ENCODE results near the gene ZDHHC16. TPM values are rescaled to one million over a fixed set of nuclear protein-coding genes. Genes with fewer than 3 reads are reported as not detected.
A peak's percentile ranks its signal among the peaks of the same experiment; 100 is the strongest.

Gene ZDHHC16
- total and polyA plus RNA-seq, 10 donors: 14.0 to 26.1 (median 24.9) TPM

GRCh38 chr10:97445357-97445721, 636 bp upstream of the ZDHHC16 start:
- intact Hi-C loops (cut with DNase I; ENCODE audit: low total_unique reads): no loop called here
- DNase-seq: no peak
- Histone ChIP-seq H3K36me3 (peaks cover 3 to 38% (median 21%) of the 10 kb centered on the region in 6 donors), H3K9me3 (no peaks in the 10 kb centered on the region), H3K27ac (peak overlapping the region in 7 of 8 donors; percentile 58 to 88 (median 82)), H3K4me1 (peaks cover 19 to 71% (median 39%) of the 10 kb centered on the region in 6 donors), H3K4me3 (peak overlapping the region; percentile 49 to 100 (median 96)), H3K27me3 (replicated peaks in 1 of 7) (no peaks in the 10 kb centered on the region)
- TF ChIP-seq POLR2A (IDR thresholded peaks at IDR 0.05): no peak
- TF ChIP-seq POLR2AphosphoS5 (IDR thresholded peaks at IDR 0.05): no peak
- TF ChIP-seq CTCF (IDR thresholded peaks at IDR 0.05 in 8 of 11, conservative IDR thresholded peaks at IDR 0.05 in 3 of 11): no peak
- WGBS, 5 donors: 1 to 4% (median 3%) methylated on average over 12 to 13 of the region's 13 CpGs

DNA sequence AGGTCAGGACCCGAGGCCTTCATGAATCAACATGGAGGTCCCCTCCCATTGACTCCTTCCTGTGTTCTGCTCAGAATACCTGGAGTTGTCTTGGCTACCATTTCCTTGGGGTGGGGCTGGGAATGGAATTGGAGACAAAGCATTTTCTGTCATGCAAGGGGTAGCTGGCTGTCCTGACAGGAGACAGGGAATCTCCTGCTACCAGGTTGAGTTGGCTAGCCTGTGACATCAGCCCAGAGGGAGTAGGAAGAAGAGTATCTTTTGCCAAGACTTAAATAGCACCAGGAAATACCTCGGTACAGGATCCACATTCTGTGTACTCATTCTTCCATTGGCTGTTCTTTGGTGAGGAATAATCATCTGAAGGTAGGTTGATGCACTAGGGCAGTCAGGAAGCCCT, 4.9 kb downstream of the ZDHHC16 start:
- WGBS, 5 donors: 68 to 79% (median 74%) methylated on average over 2 of the region's 2 CpGs
- TF ChIP-seq POLR2A (IDR thresholded peaks at IDR 0.05): no peak
- TF ChIP-seq CTCF (IDR thresholded peaks at IDR 0.05 in 8 of 11, conservative IDR thresholded peaks at IDR 0.05 in 3 of 11): no peak
- TF ChIP-seq POLR2AphosphoS5 (IDR thresholded peaks at IDR 0.05): no peak
- Histone ChIP-seq H3K4me3 (no peak overlapping the region), H3K9me3 (no peaks in the 10 kb centered on the region), H3K27me3 (replicated peaks in 1 of 7) (no peaks in the 10 kb centered on the region), H3K4me1 (peaks cover 12 to 50% (median 27%) of the 10 kb centered on the region in 6 donors), H3K27ac (no peak overlapping the region), H3K36me3 (peaks cover 0 to 54% (median 28%) of the 10 kb centered on the region in 6 donors)
- DNase-seq: no peak
- intact Hi-C loops (cut with DNase I; ENCODE audit: low total_unique reads): no loop called here

- intact Hi-C loops (cut with DNase I; ENCODE audit: low total_unique reads): no loop called here
- Histone ChIP-seq H3K4me3 (no peak overlapping the region), H3K27ac (no peak overlapping the region), H3K27me3 (replicated peaks in 1 of 7) (no peaks in the 10 kb centered on the region), H3K4me1 (peaks cover 10 to 45% (median 22%) of the 10 kb centered on the region in 6 donors), H3K36me3 (peaks cover 0 to 62% (median 33%) of the 10 kb centered on the region in 6 donors), H3K9me3 (no peaks in the 10 kb centered on the region)
- no peak for DNase-seq
- 95 to 99% (median 98%) methylated on average over 10 to 17 of the region's 17 CpGs for WGBS, 5 donors
- TF ChIP-seq POLR2AphosphoS5 (IDR thresholded peaks at IDR 0.05): peak in 1 of 3 donors; percentile 66
- no peak for TF ChIP-seq CTCF (IDR thresholded peaks at IDR 0.05 in 8 of 11, conservative IDR thresholded peaks at IDR 0.05 in 3 of 11)
Measured at GRCh38 chr10:97451605-97452004, 5.6 kb downstream of the ZDHHC16 start.

DNA sequence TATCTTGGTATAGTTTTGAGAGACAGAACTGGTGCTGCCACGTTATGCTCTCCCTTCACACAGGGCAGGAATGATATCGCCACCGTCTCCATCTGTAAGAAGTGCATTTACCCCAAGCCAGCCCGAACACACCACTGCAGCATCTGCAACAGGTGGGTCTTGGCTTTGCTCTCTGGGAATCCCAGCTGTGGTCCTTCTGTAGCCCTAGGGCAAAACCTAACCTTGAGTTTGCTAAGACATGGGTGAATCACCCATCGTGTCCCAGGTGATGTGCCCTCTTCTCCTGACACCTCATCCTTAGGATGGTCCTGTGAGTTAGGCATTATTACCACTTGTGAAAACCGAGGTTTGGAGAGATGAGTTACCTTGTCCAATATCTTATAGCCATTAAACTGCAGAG, 6.4 kb downstream of the ZDHHC16 start:
- no peak for TF ChIP-seq POLR2AphosphoS5 (IDR thresholded peaks at IDR 0.05)
- no peak for TF ChIP-seq CTCF (IDR thresholded peaks at IDR 0.05 in 8 of 11, conservative IDR thresholded peaks at IDR 0.05 in 3 of 11)
- TF ChIP-seq POLR2A (IDR thresholded peaks at IDR 0.05): no peak
- DNase-seq: no peak
- Histone ChIP-seq H3K9me3 (no peaks in the 10 kb centered on the region), H3K4me3 (no peak overlapping the region), H3K4me1 (peaks cover 3 to 37% (median 15%) of the 10 kb centered on the region in 6 donors), H3K27ac (no peak overlapping the region), H3K27me3 (replicated peaks in 1 of 7) (no peaks in the 10 kb centered on the region), H3K36me3 (peaks cover 0 to 69% (median 40%) of the 10 kb centered on the region in 6 donors)
- intact Hi-C loops (cut with DNase I; ENCODE audit: low total_unique reads): no loop called here
- WGBS, 5 donors: 89 to 95% (median 92%) methylated on average over 4 to 6 of the region's 6 CpGs

Data from spleen (tissue), 11 donors.